ENCODE data around the gene ACAD8.

- no peak for TF ChIP-seq CTCF (IDR thresholded peaks at IDR 0.05; ENCODE audit: insufficient read depth, low read length, poor library complexity, severe bottlenecking)
- no peak for TF ChIP-seq EZH2phosphoT487 (conservative IDR thresholded peaks at IDR 0.05; ENCODE audit: low read length)
Observed at GRCh38 chr11:134270250-134270714, 16.9 kb downstream of the ACAD8 start.
